ENCODE results near the gene FAM167B. TPM values are rescaled to one million over a fixed set of nuclear protein-coding genes. Genes with fewer than 3 reads are reported as not detected.

Gene FAM167B
- total RNA-seq, 1 donor from 2014 or later = 2.1 TPM

DNA sequence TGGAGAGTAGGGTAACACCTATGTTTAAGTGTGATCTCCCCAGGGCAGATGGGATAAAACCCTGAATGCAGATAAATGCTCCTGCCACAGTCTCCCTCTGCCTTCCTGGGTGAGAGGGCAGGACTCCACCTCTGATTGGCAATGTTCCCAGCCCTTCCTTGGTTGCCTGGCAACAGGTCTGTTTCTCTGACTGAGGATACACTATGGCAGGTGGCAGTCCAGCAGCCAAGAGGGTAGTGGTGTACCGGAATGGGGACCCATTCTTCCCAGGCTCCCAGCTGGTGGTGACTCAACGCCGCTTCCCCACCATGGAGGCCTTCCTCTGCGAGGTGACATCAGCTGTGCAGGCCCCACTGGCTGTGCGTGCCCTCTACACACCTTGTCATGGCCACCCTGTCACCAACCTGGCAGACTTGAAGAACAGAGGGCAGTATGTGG, 38.1 kb upstream of the FAM167B start, which contains the start of gene DCDC2B:
Gene DCDC2B (plus strand): TSS at position 199 of the 438 bp plus-strand sequence. CDS start 5 bp downstream, at position 204.
- no peaks in the 10 kb centered on the region for H3K36me3 Mint-ChIP-seq
- H3K27ac Mint-ChIP-seq = peak within 1 kb of the TSS; percentile 77
- no peaks in the 10 kb centered on the region for H3K27me3 Mint-ChIP-seq
- H3K4me3 Mint-ChIP-seq = peak within 1 kb of the TSS; percentile 14
- DNase-seq (ENCODE audit: extremely low spot score, unreplicated experiment) = no peak
- H3K9me3 Mint-ChIP-seq = no peaks in the 10 kb centered on the region
- H3K4me1 Mint-ChIP-seq (ENCODE audit: unreplicated experiment) = peaks cover 8% of the 10 kb centered on the region
- TF ChIP-seq, protein P1, sequence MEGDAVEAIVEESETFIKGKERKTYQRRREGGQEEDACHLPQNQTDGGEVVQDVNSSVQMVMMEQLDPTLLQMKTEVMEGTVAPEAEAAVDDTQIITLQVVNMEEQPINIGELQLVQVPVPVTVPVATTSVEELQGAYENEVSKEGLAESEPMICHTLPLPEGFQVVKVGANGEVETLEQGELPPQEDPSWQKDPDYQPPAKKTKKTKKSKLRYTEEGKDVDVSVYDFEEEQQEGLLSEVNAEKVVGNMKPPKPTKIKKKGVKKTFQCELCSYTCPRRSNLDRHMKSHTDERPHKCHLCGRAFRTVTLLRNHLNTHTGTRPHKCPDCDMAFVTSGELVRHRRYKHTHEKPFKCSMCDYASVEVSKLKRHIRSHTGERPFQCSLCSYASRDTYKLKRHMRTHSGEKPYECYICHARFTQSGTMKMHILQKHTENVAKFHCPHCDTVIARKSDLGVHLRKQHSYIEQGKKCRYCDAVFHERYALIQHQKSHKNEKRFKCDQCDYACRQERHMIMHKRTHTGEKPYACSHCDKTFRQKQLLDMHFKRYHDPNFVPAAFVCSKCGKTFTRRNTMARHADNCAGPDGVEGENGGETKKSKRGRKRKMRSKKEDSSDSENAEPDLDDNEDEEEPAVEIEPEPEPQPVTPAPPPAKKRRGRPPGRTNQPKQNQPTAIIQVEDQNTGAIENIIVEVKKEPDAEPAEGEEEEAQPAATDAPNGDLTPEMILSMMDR (conservative IDR thresholded peaks at IDR 0.05) = no peak

DNA sequence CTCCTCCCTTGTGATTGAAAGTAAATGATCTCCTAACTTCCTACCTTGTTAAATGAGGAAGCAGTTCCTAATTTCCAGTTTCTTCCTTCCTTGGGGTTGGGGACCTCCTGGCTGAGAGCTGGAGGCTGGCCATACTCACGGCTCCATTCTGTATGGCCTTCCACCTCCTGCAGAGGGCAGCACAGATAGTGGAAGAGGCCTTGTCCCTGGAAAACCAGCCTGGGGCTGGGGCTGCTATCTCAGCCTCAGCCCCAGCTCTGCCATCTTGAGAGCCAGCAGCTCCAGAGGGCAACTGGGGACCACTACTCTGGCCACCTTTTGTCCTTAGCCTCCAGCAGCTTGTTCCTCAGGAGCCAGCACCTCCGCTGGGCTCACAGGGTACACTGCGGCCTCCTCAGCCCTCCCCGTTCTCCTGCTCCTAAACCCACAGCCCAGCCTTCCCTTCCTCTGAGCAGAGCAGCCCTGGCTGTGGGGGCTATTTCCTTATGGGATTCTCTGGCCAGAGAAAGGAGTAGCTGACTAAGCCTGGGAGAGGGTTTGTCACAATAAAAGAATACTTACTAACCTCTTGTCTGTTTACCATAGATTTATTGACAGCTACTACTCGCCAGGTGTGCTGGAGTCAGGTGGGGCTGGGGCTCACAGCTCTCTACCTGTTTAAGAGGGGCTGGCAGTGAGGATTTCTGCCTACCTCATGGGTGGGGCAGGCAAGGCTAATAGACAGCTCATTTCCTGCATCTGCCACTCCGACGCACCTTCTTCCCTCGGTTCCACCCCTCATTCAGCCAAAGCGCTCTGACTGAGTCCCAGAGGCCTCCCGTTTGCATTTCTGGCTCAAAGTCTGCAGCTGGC, 31.2 kb upstream of the FAM167B start:
- peaks cover 3% of the 10 kb centered on the region for H3K36me3 Mint-ChIP-seq
- H3K27me3 Mint-ChIP-seq = no peaks in the 10 kb centered on the region
- DNase-seq (ENCODE audit: extremely low spot score, unreplicated experiment) = no peak
- no peaks in the 10 kb centered on the region for H3K9me3 Mint-ChIP-seq
- peak overlapping the region; percentile 4 for H3K4me3 Mint-ChIP-seq
- peak overlapping the region; percentile 56 for H3K27ac Mint-ChIP-seq
- TF ChIP-seq, protein P1 (conservative IDR thresholded peaks at IDR 0.05) = peak; percentile 83
- H3K4me1 Mint-ChIP-seq (ENCODE audit: unreplicated experiment) = peaks cover 12% of the 10 kb centered on the region

DNA sequence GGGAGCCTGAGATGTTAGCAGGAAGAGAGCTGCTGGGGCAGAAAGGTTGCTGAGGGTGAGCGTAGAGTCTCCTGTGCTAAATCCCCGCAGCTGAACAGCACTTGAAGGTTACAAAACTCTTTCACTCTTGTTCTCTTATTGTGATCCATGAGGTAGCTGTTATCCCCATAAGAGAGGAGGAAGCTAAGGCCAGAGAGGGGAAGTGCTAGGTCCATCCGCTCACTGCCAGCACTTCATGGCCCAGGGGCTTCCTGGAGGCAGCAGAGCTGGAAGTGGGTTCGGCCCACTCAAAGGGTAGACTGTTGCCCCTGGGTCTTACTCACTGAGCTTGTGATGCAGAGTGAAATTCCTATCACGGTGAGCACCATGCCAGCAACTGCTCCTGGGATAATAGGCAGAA, 30.5 kb upstream of the FAM167B start:
- Mint-ChIP-seq H3K9me3 (no peaks in the 10 kb centered on the region), H3K4me3 (no peak overlapping the region), H3K27me3 (no peaks in the 10 kb centered on the region), H3K4me1 (ENCODE audit: unreplicated experiment) (peaks cover 17% of the 10 kb centered on the region), H3K36me3 (peaks cover 3% of the 10 kb centered on the region), H3K27ac (peak overlapping the region; percentile 39)
- TF ChIP-seq, protein P1 (conservative IDR thresholded peaks at IDR 0.05) = no peak
- no peak for DNase-seq (ENCODE audit: extremely low spot score, unreplicated experiment)

DNA sequence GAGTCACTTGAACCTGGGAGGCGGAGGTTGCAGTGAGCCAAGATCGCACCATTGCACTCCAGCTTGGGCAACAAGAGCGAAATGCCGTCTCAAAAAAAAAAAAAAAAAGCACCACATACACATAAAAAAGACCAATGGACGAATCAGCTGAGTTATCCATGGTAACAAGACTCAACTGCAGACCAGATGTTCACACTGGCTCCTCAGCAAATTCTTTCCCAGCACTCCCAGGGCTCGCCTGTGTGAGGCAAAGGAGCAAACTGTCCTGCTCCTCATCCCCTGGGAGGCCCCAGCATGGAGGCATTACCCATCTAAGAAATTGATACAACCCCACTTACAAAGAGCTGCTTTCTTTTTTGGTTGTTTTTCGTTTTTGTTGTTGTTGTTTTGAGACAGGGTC, 28.0 kb upstream of the FAM167B start:
- no peak for DNase-seq (ENCODE audit: extremely low spot score, unreplicated experiment)
- Mint-ChIP-seq H3K9me3 (no peaks in the 10 kb centered on the region), H3K4me1 (ENCODE audit: unreplicated experiment) (peaks cover 18% of the 10 kb centered on the region), H3K27me3 (no peaks in the 10 kb centered on the region), H3K4me3 (peak overlapping the region; percentile 63), H3K27ac (no peak overlapping the region), H3K36me3 (peaks cover 5% of the 10 kb centered on the region)
- TF ChIP-seq, protein P1 (conservative IDR thresholded peaks at IDR 0.05) = no peak

DNA sequence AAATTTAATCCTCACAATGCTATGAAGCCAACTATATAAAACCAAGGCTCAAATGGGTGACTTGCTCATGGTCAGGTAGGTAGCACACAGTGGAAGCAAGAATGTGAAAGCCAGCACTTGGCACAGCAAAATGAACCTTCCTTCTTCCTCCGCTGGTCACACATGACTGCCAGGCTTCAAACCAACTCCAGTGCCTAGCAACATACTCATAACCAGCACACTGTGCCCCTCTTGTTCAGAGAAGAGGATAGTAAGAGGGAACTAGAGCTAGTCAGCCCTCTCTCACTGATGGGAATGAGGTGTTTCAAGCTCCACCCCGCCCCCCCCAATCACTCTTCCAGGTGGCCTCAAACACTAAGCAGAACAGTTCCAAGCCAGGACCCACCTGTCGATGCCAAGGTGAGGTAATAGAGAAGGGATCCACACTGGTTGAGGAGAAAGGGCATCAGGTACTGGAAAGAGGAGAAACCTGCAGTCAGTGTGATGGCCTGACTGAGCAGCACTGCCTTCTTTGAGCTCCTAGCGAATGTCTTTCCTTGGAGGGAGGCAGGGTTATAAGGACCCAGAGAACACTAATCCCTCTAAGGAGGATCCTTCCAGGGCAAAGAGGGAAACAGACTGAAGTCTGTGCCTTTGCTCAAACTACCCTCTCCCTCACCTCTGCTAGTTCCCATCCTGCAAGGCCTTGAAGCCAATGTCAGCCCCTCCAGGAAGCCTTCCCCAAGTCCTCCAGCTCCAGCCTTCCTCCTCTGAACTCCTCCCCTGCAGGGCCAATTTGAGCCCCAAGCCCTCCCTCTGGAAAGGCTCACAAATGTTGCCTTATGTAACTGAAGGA, 26.1 kb upstream of the FAM167B start:
- Mint-ChIP-seq H3K36me3 (peaks cover 13% of the 10 kb centered on the region), H3K4me1 (ENCODE audit: unreplicated experiment) (peaks cover 18% of the 10 kb centered on the region), H3K4me3 (peak overlapping the region; percentile 98), H3K9me3 (no peaks in the 10 kb centered on the region), H3K27me3 (no peaks in the 10 kb centered on the region), H3K27ac (peak overlapping the region; percentile 98)
- no peak for DNase-seq (ENCODE audit: extremely low spot score, unreplicated experiment)
- TF ChIP-seq, protein P1 (conservative IDR thresholded peaks at IDR 0.05) = no peak

Measured in type B pancreatic cell (in vitro differentiated cells).